ENCODE data around the gene GTF3C2.

GTF3C2 gene

GRCh38 chr2:27356382-27357181, at the start of gene GTF3C2:
GTF3C2 (minus strand) TSS chr2:27356764; CDS start chr2:27343554, 13,210 bp downstream.
- TF ChIP-seq CTCF (IDR thresholded peaks at IDR 0.05; ENCODE audit: low read depth, low read length, missing control alignments), result no peak

GRCh38 chr2:27400348-27401135, 44.0 kb upstream of the GTF3C2 start:
- in situ Hi-C loops (cut with HindIII; ENCODE audit: low sequenced_read_pairs), result no loop called here
- peak; percentile 45 for DNase-seq (ENCODE audit: low read depth)
- no peak for TF ChIP-seq CTCF (IDR thresholded peaks at IDR 0.05; ENCODE audit: low read depth, low read length, missing control alignments)
- no peak overlapping the region for H3K4me3 ChIP-seq (ENCODE audit: low read depth, low read length)

More at GRCh38 chr2:27356382-27357181, at the start of gene GTF3C2:
- peak; percentile 98 for DNase-seq (ENCODE audit: low read depth)
- in situ Hi-C loops (cut with HindIII; ENCODE audit: low sequenced_read_pairs), result no loop called here
- H3K4me3 ChIP-seq (ENCODE audit: low read depth, low read length), result peak within 1 kb of the TSS; percentile 99

GRCh38 chr2:27398962-27399361, 42.4 kb upstream of the GTF3C2 start:
- no peak for TF ChIP-seq CTCF (IDR thresholded peaks at IDR 0.05; ENCODE audit: low read depth, low read length, missing control alignments)
- in situ Hi-C loops (cut with HindIII; ENCODE audit: low sequenced_read_pairs), result no loop called here
- H3K4me3 ChIP-seq (ENCODE audit: low read depth, low read length), result no peak overlapping the region
- DNase-seq (ENCODE audit: low read depth), result no peak

- TF ChIP-seq CTCF (IDR thresholded peaks at IDR 0.05; ENCODE audit: low read depth, low read length, missing control alignments), result no peak
- in situ Hi-C loops (cut with HindIII; ENCODE audit: low sequenced_read_pairs), result no loop called here
- no peak overlapping the region for H3K4me3 ChIP-seq (ENCODE audit: low read depth, low read length)
- DNase-seq (ENCODE audit: low read depth), result no peak
Measured at GRCh38 chr2:27393225-27393624, 36.7 kb upstream of the GTF3C2 start.

- no peak for DNase-seq (ENCODE audit: low read depth)
- in situ Hi-C loops (cut with HindIII; ENCODE audit: low sequenced_read_pairs), result no loop called here
- TF ChIP-seq CTCF (IDR thresholded peaks at IDR 0.05; ENCODE audit: low read depth, low read length, missing control alignments), result no peak
- H3K4me3 ChIP-seq (ENCODE audit: low read depth, low read length), result no peak overlapping the region
Measured at GRCh38 chr2:27390822-27391679, 34.5 kb upstream of the GTF3C2 start.
